ENCODE data around the gene TCF12. TPM values are rescaled to one million over a fixed set of nuclear protein-coding genes. Genes with fewer than 3 reads are reported as not detected.

Gene TCF12
- total RNA-seq, 1 experiment from 2014 or later: 76.7 TPM

- Histone ChIP-seq H3K79me1 (ENCODE audit: insufficient read depth, low read depth, low read length, poor library complexity, severe bottlenecking) (no peaks in the 10 kb centered on the region), H4K8ac (replicated peaks; ENCODE audit: insufficient read length, low read depth, low read length) (no peak overlapping the region), H3T11ph (ENCODE audit: low read length) (no peak overlapping the region), H3K9me3 (ENCODE audit: control insufficient read depth, low read depth, low read length) (no peaks in the 10 kb centered on the region), H2BK15ac (ENCODE audit: low read depth, low read length) (no peak overlapping the region), H3K4ac (ENCODE audit: low read depth, low read length) (no peak overlapping the region), H3K18ac (ENCODE audit: insufficient read length, low read depth, low read length) (no peak overlapping the region), H3K14ac (ENCODE audit: insufficient read depth, low read length) (no peak overlapping the region), H2BK5ac (ENCODE audit: insufficient read length, low read length) (no peak overlapping the region), H4K91ac (ENCODE audit: insufficient read length, low read depth, low read length) (no peak overlapping the region), H3K23ac (ENCODE audit: insufficient read length, low read depth, low read length) (no peak overlapping the region), H3K27ac (ENCODE audit: insufficient read length, low read depth, low read length) (no peak overlapping the region), H3K23me2 (ENCODE audit: insufficient read length, low read depth, low read length, poor library complexity, severe bottlenecking) (no peaks in the 10 kb centered on the region), H2BK12ac (ENCODE audit: insufficient read length, low read depth, low read length) (no peak overlapping the region), H4K5ac (ENCODE audit: insufficient read length, low read depth, low read length) (no peak overlapping the region), H3K79me2 (ENCODE audit: insufficient read depth, low read length) (no peaks in the 10 kb centered on the region), H3K9ac (ENCODE audit: extremely low read depth, insufficient read length, low read length) (no peak overlapping the region), H2AK5ac (ENCODE audit: insufficient read length, low read length) (no peak overlapping the region), H4K20me1 (ENCODE audit: control insufficient read depth, insufficient read depth, insufficient read length) (no peaks in the 10 kb centered on the region), H2BK120ac (ENCODE audit: low read depth, low read length, poor library complexity, severe bottlenecking) (no peak overlapping the region), H3K56ac (ENCODE audit: insufficient read length, low read depth, low read length) (no peak overlapping the region), H3K27me3 (ENCODE audit: insufficient read depth, low read length) (no peaks in the 10 kb centered on the region), H3K4me1 (ENCODE audit: insufficient read depth, low read length) (no peaks in the 10 kb centered on the region), H3K4me2 (ENCODE audit: insufficient read depth, insufficient read length, low read length) (no peak overlapping the region), H2AFZ (ENCODE audit: low read length) (no peak overlapping the region), H2BK20ac (ENCODE audit: low read depth, low read length, poor library complexity, severe bottlenecking) (no peak overlapping the region)
- WGBS (ENCODE audit: extremely low coverage, insufficient read length, low lambda C conversion rate): no CpG with 5 or more reads among the region's 1 CpG
- H3K4me1 Mint-ChIP-seq: peaks cover 2 to 10% of the 10 kb centered on the region in 2 experiments; a peak in 3 of 4 replicates
- no peak for DNase-seq
- no peak for TF ChIP-seq CTCF (conservative IDR thresholded peaks at IDR 0.05)
- H3K4me3 Mint-ChIP-seq: no peak overlapping the region
- no peak overlapping the region for H3K27ac Mint-ChIP-seq
- H3K9me3 Mint-ChIP-seq: no peaks in the 10 kb centered on the region
- H3K36me3 Mint-ChIP-seq (ENCODE audit: insufficient read depth in 1 of 3, low read depth in 3 of 3): peaks cover 18 to 42% (median 31%) of the 10 kb centered on the region in 3 experiments; a peak in 6 of 7 replicates
- no peaks in the 10 kb centered on the region for H3K27me3 Mint-ChIP-seq (ENCODE audit: low read depth)
Measured at GRCh38 chr15:57189466-57189865, 271.0 kb downstream of the TCF12 start.

All from H9 (cell line).